Colonic mucosa (tissue), 4 donors: ENCODE data around the gene USP26. TPM values are rescaled to one million over a fixed set of nuclear protein-coding genes. Genes with fewer than 3 reads are reported as not detected.

Source experiments
- DNase-seq: peaks from one replicate; pipeline ENCODE4 v3.0.0-alpha.2; 2020
- H3K27ac ChIP-seq: fragments of 200-600 bp; one replicate; pipeline ENCODE4 v1.8.0; 2021
- H3K27me3 ChIP-seq: fragments of 200-600 bp; one replicate; pipeline ENCODE4 v1.8.0; 2021
- H3K36me3 ChIP-seq: fragments of 200-600 bp; one replicate; pipeline ENCODE4 v1.8.0; 2021
- H3K4me1 ChIP-seq: fragments of 200-600 bp; one replicate; pipeline ENCODE4 v1.8.0; 2021; ENCODE audit warnings: mild to moderate bottlenecking
- H3K4me3 ChIP-seq: fragments of 200-600 bp; one replicate; pipeline ENCODE4 v1.8.0; 2021
- H3K9ac ChIP-seq, 2 donors: one replicate each; pipeline ENCODE4 v1.7.0; 2013; ENCODE audit warnings: control low read depth in 2 of 2, low read depth in 2 of 2, low read length in 2 of 2
- H3K9me3 ChIP-seq: fragments of 200-600 bp; one replicate; pipeline ENCODE4 v1.8.0; 2021
- CTCF ChIP-seq: fragments of 200-600 bp; IDR thresholded peaks from one replicate; pipeline ENCODE4 v1.8.0; 2022; ENCODE audit warnings: antibody characterized with exemption, mild to moderate bottlenecking
- intact Hi-C: fragments of 100-400 bp; cut with DNase I; formaldehyde crosslinking; loops from one replicate; pipeline ENCODE4 v1.14.1; 2022
- total RNA-seq, 2 donors: library from RNA; stranded (reverse); fragmentation: NEBNext Ultra II Directional in 1 of 2; extraction: Animal tissue kit (Norgen Biotek cat#: 25700) in 1 of 2; gene quantifications; one replicate each; pipeline ENCODE4 v1.2.1, GENCODE V29; 2021
- donor health status: healthy.
- donor health status: DM: no; HTN: no; CAD: no.
- donor health status: DM: no; HTN: no; CAD: no.

Gene USP26
- total RNA-seq, 2 donors from 2014 or later = not detected

DNA sequence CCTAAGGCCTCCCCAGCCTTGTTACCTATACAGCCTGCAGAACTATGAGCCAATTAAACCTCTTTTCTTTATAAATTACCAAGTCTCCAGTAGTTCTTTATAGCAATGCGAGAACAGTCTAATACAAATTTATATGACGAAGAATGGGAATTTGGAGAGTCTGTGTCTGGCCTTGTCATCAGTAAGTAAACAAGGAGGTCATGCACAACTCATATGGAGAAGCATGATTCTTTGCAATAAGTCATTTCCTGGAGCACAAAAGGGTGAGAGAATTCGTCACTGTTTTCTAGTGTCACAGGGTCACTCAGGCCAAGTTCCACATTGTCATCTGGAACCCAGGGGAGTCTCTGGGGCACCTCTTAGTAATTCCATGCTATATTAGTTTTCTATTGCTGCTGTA, 89.5 kb downstream of the USP26 start:
- H3K27ac ChIP-seq = no peak overlapping the region
- intact Hi-C loops = no loop called here
- no peaks in the 10 kb centered on the region for H3K4me1 ChIP-seq
- no peaks in the 10 kb centered on the region for H3K36me3 ChIP-seq
- no peak overlapping the region for H3K9ac ChIP-seq
- no peaks in the 10 kb centered on the region for H3K9me3 ChIP-seq
- no peak for DNase-seq
- H3K4me3 ChIP-seq = no peak overlapping the region
- TF ChIP-seq CTCF = no peak
- H3K27me3 ChIP-seq = no peaks in the 10 kb centered on the region

GRCh38 chrX:133005616-133006015, 91.3 kb downstream of the USP26 start:
- H3K27me3 ChIP-seq = no peaks in the 10 kb centered on the region
- no peaks in the 10 kb centered on the region for H3K9me3 ChIP-seq
- H3K4me3 ChIP-seq = no peak overlapping the region
- H3K9ac ChIP-seq = no peak overlapping the region
- DNase-seq = no peak
- no peak for TF ChIP-seq CTCF
- no peaks in the 10 kb centered on the region for H3K36me3 ChIP-seq
- H3K27ac ChIP-seq = no peak overlapping the region
- intact Hi-C loops = no loop called here
- H3K4me1 ChIP-seq = no peaks in the 10 kb centered on the region

DNA sequence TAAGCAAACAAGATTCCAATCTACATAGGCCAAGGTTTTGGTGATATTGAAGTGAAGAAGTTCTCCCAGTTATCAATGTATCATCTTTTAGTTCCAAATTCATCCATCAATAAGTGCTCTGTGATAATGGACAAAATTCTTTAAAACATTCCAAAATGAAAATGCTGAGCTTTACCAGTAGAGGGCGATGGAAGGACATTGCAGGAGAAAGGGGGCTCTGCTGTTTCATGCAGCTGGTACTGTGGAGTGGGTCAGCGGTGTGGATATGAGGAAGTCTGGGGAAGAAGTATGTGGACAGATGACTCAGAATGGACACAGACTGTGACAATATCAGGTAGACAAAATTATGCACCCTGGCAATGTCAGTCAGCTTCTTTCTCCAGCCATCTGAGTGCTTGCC, 91.9 kb downstream of the USP26 start:
- Histone ChIP-seq H3K27ac (no peak overlapping the region), H3K36me3 (no peaks in the 10 kb centered on the region), H3K4me1 (no peaks in the 10 kb centered on the region), H3K4me3 (no peak overlapping the region), H3K9me3 (no peaks in the 10 kb centered on the region), H3K9ac (no peak overlapping the region), H3K27me3 (no peaks in the 10 kb centered on the region)
- peak; percentile 41 for TF ChIP-seq CTCF
- intact Hi-C loops = no loop called here
- DNase-seq = no peak

DNA sequence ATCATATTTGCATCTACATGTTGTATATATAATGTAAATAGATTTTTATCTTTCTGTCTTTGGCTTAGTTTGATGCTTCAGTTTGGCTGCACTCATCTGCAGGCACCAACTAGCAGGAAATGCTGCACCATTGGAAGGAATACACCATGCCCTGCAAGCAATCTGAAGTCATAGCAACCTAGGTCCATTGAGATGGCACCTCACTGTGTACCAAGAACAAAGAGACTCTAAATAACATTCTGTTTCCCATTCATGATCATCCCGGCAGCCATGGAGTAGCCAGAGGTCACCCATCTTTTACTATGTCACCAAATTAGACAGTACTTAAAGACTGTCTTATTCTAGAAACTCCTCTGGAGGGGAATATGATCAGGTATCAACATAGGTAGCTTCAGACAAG, 97.7 kb downstream of the USP26 start:
- no peaks in the 10 kb centered on the region for H3K36me3 ChIP-seq
- no peak overlapping the region for H3K4me3 ChIP-seq
- H3K9ac ChIP-seq = no peak overlapping the region
- no peak for DNase-seq
- no peak overlapping the region for H3K27ac ChIP-seq
- no peaks in the 10 kb centered on the region for H3K9me3 ChIP-seq
- no peak for TF ChIP-seq CTCF
- H3K27me3 ChIP-seq = no peaks in the 10 kb centered on the region
- intact Hi-C loops = no loop called here
- H3K4me1 ChIP-seq = no peaks in the 10 kb centered on the region

GRCh38 chrX:132990835-132991234, 106.1 kb downstream of the USP26 start:
- intact Hi-C loops = no loop called here
- H3K4me3 ChIP-seq = no peak overlapping the region
- DNase-seq = no peak
- no peaks in the 10 kb centered on the region for H3K4me1 ChIP-seq
- H3K36me3 ChIP-seq = no peaks in the 10 kb centered on the region
- no peak overlapping the region for H3K27ac ChIP-seq
- no peak overlapping the region for H3K9ac ChIP-seq
- no peaks in the 10 kb centered on the region for H3K9me3 ChIP-seq
- no peak for TF ChIP-seq CTCF
- H3K27me3 ChIP-seq = no peaks in the 10 kb centered on the region

GRCh38 chrX:132986556-132986955, 110.4 kb downstream of the USP26 start:
- Histone ChIP-seq H3K27ac (no peak overlapping the region), H3K9ac (no peak overlapping the region), H3K27me3 (no peaks in the 10 kb centered on the region), H3K4me3 (no peak overlapping the region), H3K9me3 (no peaks in the 10 kb centered on the region), H3K36me3 (no peaks in the 10 kb centered on the region), H3K4me1 (no peaks in the 10 kb centered on the region)
- no peak for TF ChIP-seq CTCF
- DNase-seq = no peak
- intact Hi-C loops = no loop called here
